Renal cortex interstitium (tissue), 11 donors: ENCODE data around the gene KRTAP13-1. TPM values are rescaled to one million over a fixed set of nuclear protein-coding genes. Genes with fewer than 3 reads are reported as not detected.

Experiments
- DNase-seq, 11 donors: peaks; one replicate each; pipeline ENCODE4 v3.0.0-alpha.2; 2013; ENCODE audit warnings: low read depth in 9 of 11, low spot score in 4 of 11; ENCODE audit errors: extremely low read depth in 1 of 11
- polyA plus RNA-seq, 3 donors: library from polyadenylated mRNA; unstranded; fragments of 120-200 nt; gene quantifications; one replicate each; pipeline ENCODE4 v1.2.1, GENCODE V29; 2013; ENCODE audit not compliant: insufficient read length in 3 of 3

KRTAP13-1 gene
- polyA plus RNA-seq, 3 donors: not detected

GRCh38 chr21:30443226-30443625, 47.4 kb downstream of the KRTAP13-1 start:
- no peak for DNase-seq

GRCh38 chr21:30444204-30444603, 48.4 kb downstream of the KRTAP13-1 start:
- DNase-seq: no peak

Other genes starting within 250 kb of the KRTAP13-1 start
- not detected for gene CLDN17, start 229.2 kb upstream of the KRTAP13-1 start, polyA plus RNA-seq
- gene CLDN8, start 179.9 kb upstream of the KRTAP13-1 start, polyA plus RNA-seq: 10 to 100 TPM; 37.7 to 52.3 (median 46.3) TPM
- gene KRTAP24-1, start 113.1 kb upstream of the KRTAP13-1 start, polyA plus RNA-seq: not detected
- gene KRTAP25-1, start 106.5 kb upstream of the KRTAP13-1 start, polyA plus RNA-seq: not detected
- gene KRTAP26-1, start 75.7 kb upstream of the KRTAP13-1 start, polyA plus RNA-seq: not detected
- not detected for gene KRTAP27-1, start 58.3 kb upstream of the KRTAP13-1 start, polyA plus RNA-seq
- gene KRTAP23-1, start 47.4 kb upstream of the KRTAP13-1 start, polyA plus RNA-seq: not detected
- not detected for gene KRTAP13-2, start 23.8 kb upstream of the KRTAP13-1 start, polyA plus RNA-seq
- gene KRTAP13-3, start 29.9 kb downstream of the KRTAP13-1 start, polyA plus RNA-seq: not detected
- not detected for gene KRTAP13-4, start 34.2 kb downstream of the KRTAP13-1 start, polyA plus RNA-seq
- not detected for gene KRTAP15-1, start 44.2 kb downstream of the KRTAP13-1 start, polyA plus RNA-seq
- gene KRTAP19-1, start 84.3 kb downstream of the KRTAP13-1 start, polyA plus RNA-seq: not detected
- not detected for gene KRTAP19-2, start 91.4 kb downstream of the KRTAP13-1 start, polyA plus RNA-seq
- not detected for gene KRTAP19-3, start 96.0 kb downstream of the KRTAP13-1 start, polyA plus RNA-seq
- not detected for gene KRTAP19-4, start 101.1 kb downstream of the KRTAP13-1 start, polyA plus RNA-seq
- not detected for gene KRTAP19-5, start 106.1 kb downstream of the KRTAP13-1 start, polyA plus RNA-seq
- not detected for gene KRTAP19-6, start 145.8 kb downstream of the KRTAP13-1 start, polyA plus RNA-seq
- gene KRTAP19-7, start 165.3 kb downstream of the KRTAP13-1 start, polyA plus RNA-seq: not detected
- gene KRTAP22-2, start 194.4 kb downstream of the KRTAP13-1 start, polyA plus RNA-seq: not detected
- not detected for gene KRTAP6-3, start 196.4 kb downstream of the KRTAP13-1 start, polyA plus RNA-seq
- not detected for gene KRTAP6-2, start 202.9 kb downstream of the KRTAP13-1 start, polyA plus RNA-seq
- not detected for gene KRTAP22-1, start 205.1 kb downstream of the KRTAP13-1 start, polyA plus RNA-seq
- gene KRTAP6-1, start 217.9 kb downstream of the KRTAP13-1 start, polyA plus RNA-seq: not detected
- gene KRTAP20-1, start 220.4 kb downstream of the KRTAP13-1 start, polyA plus RNA-seq: not detected
- not detected for gene KRTAP20-4, start 224.6 kb downstream of the KRTAP13-1 start, polyA plus RNA-seq
- not detected for gene KRTAP20-2, start 239.2 kb downstream of the KRTAP13-1 start, polyA plus RNA-seq
- gene KRTAP20-3, start 246.8 kb downstream of the KRTAP13-1 start, polyA plus RNA-seq: not detected